Esophagus muscularis mucosa (tissue), 3 donors: Measurements from ENCODE around the gene EI24.

Experiments
- CTCF ChIP-seq, 3 experiments: fragments of 200-600 bp in 2 of 3; fragments of 450-650 bp in 1 of 3; sonication (generic) in 2 of 3; IDR thresholded peaks; one replicate each; pipeline ENCODE4 v1.5.1; 2017 to 2019; ENCODE audit warnings: antibody characterized with exemption in 3 of 3, mild to moderate bottlenecking in 2 of 3, moderate library complexity in 1 of 3
- POLR2A ChIP-seq: fragments of 450-650 bp; IDR thresholded peaks from one replicate; pipeline ENCODE4 v1.6.1; 2017; ENCODE audit warnings: antibody characterized with exemption, moderate library complexity, mild to moderate bottlenecking, low read depth

GRCh38 chr11:125600663-125601062, 31.4 kb downstream of the EI24 start:
- no peak for TF ChIP-seq CTCF (IDR thresholded peaks at IDR 0.05)
- TF ChIP-seq POLR2A = no peak
